LoVo (cell line): ENCODE data around the gene PDE4D.

Experiments used
- DNase-seq: peaks from one replicate; pipeline ENCODE4 v3.0.0-alpha.2; 2016; ENCODE audit warnings: low spot score

Gene PDE4D

DNA sequence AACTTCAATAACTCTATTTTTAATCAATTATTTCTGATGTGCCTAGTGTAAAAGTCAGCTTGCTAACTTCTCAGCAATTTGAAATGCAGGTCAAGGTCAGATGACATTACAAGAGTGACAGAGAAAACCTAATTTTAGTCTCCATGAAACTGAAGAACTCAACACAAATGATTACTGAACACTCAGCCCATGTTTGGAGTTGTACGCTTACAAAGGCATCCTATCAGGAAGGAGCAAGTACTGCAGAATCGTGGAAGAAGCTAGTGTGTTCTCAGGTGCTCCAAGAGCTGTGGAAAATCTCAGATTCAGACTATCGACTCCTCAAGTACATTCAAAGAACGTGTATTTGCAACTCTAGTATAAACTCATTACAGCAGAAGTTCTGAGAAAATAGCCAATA lies 526.7 kb downstream of the PDE4D start:
- no peak for DNase-seq

DNA sequence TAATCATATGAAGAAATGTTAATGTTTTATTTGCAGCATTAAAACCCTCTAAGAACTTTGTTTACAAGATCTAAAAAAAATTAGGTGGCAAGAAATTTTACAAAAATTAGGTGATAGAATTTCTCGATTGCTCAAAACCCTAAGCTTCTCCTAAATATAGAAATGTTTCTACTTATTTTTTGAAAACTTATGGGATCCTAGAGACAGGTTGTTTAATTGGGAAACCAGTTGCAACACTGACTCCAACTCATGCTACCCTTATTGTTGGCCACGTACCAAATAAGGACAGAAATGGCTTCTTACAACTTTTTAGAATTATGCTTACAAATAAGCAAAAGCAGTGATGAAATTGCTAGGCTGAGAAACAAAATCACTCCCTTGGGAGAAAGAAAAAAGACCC lies 531.1 kb downstream of the PDE4D start:
- DNase-seq = no peak

DNA sequence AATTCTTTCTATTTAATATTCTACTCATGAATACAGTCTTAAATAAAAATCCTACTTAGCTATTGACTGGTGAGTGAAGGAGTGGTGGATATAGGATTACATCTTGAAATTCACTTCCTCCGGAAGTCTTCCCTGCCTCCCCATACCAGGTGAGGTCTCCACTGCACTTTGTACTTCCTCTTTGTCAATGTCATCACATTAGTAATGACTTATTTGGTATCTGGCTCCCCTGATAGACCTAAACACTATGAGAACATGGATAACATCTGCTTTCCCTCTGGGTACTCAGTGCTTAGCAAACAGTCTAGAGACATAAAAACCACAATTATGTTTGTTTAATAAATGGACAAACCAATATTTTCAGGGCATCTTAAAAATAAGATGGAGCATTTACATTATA lies 532.1 kb downstream of the PDE4D start:
- DNase-seq = no peak

DNA sequence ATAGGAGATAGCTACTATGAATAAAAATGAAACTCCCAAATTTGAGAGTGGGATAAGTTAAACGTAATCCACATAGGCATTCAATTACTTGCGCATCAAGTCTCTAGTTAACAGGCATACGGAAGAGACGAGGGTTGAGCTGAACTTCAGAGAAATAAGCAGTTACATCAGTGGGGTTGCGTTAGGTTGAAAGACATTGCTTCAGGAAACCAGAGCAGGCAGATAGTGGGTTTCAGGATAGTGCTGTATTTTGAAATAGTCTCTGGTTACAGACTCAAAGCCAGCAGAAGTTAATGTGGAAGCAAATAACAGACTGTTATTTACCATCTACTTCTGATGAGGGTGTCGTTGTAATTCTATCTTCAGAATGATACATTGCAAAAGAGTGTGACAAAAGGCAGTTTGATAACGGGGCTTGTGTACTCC lies 533.4 kb downstream of the PDE4D start:
- no peak for DNase-seq

DNA sequence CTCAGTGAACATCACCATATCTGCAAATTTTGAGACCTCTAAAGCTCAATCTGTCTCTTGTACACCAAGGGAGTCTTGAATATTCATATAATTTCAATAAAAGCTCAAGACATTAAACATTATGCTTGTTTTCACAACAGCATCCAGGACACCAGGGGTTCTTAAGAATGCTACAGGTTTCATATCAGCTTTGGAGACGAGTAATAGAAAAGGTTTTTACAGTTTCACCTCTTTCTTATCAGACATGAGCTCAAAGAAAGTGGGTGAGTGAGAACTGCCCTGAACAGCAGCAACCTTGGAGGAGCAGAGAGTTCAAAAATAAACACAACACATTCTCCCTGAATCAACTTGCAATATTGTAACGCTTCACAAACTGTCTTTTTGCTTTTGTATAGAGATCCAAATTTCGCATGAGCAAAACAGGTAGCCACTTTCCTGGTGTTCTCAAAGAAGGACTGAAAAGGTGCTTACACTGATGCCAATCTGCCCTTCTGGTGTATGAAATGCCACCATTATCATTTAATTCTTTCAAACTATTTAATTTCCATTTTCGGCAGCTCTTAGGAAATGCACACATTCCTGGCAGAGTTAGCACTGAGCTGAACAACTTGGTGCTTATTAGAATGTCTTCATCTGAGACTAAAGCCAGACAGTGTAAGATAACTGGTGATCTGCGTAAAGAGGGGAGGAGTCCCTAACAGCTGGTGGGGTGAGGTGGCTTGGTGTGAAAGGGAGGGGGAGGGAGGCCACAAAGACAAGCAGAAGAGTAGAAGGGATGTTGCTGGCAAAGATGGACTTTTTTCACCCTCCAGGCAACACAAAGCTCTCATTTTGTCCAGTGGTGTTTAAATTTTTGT lies 535.3 kb downstream of the PDE4D start:
- no peak for DNase-seq

DNA sequence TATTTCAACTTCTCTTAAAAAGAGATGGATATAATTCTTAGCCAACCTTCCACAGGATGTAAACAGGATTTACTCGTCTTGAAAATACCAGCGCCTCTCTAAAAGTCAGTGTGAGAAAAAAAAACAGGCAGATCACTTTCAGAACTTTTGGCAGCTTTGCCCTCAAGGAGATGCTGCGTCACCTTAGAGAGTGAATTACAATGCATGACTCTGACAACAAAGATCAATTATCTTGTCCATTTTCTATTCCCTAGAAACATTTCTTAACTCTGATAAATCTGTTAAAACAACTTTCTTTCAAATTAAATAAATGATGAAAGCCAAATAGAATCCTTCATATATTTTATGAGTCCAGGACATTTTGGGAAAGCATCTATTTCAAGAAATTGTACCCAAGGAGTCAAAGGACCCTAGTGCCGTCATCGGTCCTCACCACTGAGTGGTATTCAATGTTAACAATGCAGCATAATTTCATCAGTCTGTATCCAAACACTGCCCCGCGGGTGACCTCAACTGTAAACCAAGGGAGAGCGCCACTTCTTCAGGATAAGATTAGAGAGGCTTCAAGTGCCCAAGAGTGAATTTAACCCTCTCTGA lies 536.0 kb downstream of the PDE4D start:
- no peak for DNase-seq

DNA sequence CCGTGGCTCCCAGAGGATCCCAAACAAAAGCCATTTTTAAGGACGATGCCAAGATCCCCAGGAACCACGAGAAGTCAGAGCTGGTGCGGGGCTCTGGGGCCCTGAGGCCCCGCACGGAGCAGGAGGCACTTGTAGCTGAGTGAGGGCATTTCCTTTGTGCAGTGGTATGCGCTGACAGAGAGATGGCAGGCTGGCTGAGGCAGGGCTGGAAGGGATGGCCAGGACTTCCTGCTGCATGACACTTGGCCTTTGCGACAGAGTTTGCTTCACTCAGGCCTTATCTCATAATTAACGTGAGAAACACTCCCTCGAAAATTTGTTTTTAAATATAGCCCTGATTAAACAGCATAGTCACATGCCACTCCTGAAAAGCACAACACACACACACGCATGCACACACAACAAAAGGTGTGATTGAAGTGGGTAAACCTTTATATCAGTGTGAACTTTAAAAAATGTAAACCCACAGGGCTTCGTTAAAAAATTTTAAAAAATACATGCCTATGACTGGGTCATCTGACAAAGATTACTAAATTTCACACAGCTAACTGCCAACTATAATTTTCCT lies 536.6 kb downstream of the PDE4D start:
- DNase-seq = no peak

DNA sequence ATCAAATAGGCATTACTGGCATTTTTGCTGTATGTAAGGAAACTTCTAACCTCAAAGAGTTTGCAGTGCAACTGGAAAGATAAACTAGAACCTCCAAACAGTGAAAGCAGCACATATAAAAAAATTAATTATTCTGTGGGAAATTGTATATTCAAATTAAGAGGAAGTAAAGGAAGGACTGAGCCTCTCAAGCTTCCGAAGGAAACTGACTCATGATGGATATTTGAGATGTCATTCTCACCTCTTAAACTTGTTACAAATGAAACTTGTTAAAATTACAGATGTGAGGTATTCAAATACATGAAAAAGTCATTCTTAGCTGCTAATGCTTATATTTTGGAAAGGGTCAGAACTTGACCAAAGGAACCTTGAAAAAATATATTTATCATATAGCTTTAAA lies 538.7 kb downstream of the PDE4D start:
- DNase-seq = no peak

DNA sequence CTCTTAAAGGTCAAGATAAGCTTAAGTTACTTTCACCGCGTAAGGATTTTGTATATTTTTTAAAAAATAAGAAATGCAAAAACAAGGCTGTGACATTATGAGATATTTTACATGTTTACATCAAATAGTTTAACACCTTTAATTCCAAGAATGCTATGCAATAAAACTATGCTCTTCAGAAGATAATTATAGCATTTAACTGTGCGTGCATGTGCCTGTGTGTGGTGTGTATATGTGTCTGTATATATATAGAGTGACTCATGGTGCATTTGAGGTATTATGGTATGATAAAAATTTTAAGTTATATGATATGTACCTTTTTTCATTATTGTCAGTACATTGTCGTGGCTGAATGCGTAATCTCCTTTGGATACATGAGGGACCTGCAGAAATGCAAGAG lies 539.3 kb downstream of the PDE4D start:
- DNase-seq = no peak

DNA sequence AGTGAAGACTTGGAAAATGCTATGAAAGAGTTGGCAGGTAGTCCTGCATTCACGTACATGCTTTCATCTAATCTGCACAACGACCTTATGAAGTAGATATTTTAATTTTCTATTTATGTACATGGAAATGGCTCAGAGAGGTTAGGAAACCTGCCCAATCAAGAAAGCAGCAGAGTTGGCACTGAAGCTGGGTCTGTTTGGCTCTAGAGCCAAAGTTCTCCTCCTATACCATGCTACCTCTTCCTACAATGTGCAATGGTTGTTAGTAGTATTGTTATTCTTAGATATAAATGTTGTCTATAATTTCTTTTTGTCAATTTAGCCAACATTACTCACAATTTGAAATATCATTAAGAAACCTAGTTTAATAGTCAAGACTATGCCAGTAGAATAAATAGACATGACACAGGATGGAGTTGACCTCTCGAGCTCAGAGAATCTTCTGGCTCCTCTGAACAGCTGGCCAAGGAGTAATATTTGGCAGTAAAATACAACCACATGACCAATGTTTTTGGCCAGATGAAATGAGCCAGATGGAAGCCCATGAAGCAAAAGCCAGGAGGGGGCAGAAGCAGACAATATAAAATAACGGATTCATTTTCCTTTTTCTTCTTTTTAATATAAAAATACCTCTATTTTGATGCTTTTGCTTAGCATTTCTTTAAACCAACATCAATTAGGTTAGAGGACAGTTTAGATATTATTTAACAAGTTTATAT lies 542.3 kb downstream of the PDE4D start:
- no peak for DNase-seq

DNA sequence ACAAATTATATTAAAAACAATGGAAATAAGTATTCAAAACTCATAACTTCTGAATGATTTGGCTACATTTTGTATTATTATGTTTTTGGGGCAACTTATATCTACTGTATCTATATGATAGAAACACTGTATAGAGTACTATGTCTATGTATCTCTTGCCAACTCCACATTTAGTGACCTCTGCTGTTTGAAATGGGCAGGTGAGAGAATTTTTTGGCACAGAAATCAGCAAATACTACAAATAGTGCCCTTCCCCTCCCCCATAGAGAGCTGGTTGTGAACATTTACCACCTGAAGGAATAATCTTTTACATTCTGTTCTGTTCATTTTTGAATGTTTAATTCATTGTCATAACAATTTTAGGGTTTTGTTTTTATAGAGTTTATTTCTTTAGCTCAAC lies 545.3 kb downstream of the PDE4D start:
- DNase-seq = peak; percentile 16

DNA sequence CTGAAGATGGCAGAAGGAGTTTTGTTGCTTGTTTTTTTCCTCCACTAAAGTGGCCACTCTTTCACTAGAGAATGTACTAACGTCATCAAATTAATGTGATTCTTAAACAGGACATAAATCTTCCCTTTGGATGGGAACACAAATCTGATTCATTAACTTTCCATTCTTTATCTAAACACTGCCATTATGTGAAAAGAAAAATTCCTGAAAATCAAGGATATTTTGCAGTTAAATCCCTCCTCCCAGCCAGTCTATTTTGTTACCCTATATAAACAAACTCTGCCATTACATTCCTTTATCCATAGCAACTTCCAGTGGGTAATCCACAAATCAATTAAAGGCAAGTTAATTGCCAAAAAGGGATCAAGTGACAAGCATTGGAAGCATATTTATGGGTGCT lies 546.5 kb downstream of the PDE4D start:
- no peak for DNase-seq

DNA sequence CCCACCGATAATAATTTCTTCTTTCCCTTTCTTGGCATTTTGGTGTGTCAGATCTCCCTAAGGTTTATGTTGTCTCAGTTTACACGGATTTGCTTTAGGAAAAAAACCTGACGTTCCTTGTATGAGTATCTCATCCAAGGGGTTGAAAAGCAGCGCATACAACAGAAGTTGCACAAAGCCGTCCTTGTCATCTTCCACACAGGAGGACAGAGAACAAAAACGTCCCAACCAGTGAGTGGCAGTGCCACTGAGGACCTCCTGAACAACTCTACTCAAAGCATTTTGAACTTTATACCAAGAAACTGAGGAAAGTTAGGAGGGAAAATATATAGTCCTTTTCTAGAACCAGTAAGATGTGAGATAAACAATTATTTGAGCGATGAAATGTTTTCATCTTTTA lies 547.0 kb downstream of the PDE4D start:
- no peak for DNase-seq

DNA sequence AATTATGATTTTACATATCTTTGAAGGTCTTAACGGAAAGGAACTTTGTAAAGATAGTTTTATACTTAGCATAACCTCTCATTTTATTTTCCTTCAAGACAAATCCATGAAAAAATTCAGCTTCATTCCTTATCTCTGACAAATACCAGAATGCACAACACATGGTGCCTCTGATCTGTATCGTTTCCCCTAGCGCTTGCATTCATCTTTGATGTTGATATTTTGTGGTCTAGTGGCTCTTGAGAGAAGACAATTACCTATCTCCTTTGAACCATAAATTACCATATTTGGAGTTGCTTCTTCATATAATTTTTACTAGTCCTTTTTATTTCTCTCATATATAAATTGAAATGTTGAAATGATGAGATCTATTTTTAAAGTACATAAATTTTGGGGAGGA lies 551.3 kb downstream of the PDE4D start:
- DNase-seq = peak; percentile 9

DNA sequence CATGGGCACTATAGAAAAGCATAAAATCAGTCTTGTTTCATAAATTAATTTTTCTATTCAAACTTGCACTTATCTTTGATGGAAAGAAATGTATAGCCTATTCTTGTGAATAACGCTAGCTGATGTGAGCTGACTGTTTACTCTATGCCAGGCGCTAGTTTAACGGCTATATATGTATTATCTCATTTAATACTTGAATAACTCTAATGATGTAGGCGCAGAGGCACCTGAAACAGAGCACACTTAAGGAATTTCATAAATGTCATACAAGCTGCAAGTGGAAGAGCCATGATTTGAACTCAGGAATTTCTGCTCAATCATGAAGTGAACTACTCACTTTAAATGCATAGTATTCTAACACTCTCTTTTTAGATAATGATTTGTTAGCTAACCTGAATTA lies 551.8 kb downstream of the PDE4D start:
- DNase-seq = no peak

DNA sequence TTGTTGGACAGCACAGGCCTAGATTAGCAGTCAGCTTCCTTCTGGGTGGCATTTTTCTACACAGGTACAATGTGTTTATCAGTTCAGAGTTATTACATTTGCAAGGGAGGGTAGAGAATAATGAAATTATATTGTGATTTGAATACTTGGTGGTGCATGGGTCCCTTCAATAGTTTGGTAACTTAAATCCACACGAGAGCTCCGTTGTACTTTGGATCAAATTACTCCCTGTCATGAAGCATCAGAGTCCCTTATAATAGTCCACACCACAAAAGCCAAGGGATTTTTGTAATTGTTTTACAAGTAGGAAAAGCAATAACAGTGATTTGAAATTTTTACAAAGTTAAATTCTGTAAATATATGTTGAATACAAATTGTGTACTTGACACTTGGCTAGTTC lies 552.4 kb downstream of the PDE4D start:
- no peak for DNase-seq

DNA sequence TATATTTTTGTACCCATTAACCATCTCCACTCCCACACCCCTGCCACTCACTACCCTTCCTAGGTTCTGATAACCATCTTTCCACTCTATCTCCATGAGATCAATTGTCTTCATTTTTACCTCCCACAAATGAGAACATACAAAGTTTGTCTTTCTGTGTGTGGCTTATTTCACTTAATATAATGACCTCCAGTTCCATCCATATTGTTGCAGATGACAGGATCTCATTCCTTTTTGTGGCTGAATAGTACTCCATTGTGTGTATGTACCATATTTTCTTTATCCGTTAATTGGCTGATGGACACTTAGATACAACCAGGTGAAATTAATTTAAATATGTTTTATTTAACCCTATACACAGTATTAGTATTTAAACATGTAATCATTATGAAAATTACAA lies 552.9 kb downstream of the PDE4D start:
- DNase-seq = no peak

DNA sequence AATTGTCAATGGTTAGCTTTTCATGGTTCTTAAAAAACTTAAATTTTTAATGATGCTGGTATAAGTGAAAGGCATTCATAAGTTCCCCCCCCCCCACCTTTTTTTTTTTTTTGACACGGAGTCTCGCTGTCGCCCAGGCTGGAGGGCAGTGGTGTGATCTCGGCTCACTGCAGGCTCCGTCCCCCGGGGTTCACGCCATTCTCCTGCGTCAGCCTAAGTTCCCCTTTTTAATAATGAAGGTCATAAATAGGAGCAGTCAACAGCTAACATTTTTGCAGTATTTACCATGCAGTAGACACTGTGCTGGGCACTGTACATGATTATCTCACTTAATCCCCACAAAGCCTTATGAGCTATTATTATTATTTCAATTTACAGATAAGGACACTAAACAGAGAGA lies 556.3 kb downstream of the PDE4D start:
- DNase-seq = no peak

DNA sequence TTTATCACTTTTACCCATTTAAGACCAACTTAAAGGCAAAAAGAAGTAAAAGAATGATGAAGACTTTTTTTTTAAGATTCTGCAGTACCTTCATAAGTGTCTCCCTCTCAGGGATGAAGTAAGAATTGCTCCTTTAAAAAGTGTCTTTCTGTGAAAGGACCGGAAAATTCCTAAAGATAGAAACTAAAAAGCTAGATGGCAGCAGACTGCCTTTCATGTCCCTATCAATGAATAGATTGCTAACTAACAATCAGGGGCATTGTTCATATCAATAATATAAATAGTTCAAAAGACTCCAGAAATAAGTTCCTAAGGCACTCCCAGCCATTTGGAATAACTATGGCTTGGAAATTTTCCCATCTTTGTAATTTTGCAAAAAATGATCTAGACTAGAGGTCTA lies 558.0 kb downstream of the PDE4D start:
- no peak for DNase-seq

DNA sequence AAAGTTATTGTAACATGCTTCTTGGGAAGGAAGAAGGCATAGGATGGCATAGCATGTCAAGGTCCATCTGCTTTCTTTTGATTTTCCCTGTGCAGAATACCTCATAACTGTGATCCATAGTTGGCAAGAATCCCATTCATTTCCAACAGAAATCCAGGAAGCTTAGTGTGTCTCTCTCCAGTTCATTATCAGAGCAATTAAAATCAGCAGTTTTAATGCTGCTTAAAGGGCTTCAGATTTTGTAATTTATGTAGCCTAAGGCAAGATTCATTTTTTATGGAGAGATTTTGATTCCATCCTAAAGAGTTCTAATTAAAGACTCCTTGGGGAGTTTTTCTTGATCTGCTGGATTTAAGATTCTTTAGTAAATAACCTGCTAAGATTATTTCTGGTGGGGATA lies 560.1 kb downstream of the PDE4D start:
- no peak for DNase-seq

DNA sequence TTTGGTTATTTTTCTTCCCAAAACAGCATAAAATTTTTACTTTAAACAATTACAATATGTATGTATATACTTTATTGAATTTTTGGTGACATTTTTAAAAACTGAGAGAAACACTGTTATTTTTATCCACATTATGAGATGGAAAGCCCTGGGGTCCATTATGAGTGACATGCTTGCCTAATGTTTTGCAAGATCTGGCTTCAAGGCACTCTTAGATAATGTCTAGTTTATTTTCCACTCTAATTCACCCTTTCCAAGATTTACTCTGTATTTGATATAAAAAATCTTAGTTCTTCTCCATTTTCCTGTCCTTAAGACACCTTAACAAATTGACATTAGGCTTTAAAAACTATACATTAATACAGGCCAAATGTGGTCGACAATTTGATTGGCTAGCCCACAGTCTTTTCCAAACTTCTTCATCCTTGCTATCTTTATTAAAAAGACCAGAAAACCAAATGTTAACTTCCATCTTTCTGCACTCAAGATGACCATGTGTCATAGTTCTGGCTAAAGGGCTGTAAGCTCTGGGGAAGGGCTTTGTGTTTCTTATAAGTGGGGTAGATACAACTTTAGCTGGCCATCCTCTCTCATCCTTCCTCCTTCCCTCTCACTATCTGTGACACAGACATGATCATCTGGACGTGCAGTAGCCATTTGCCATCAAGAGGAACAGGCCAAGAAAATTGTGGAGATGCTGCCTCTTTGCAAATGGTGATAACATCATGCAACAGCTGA lies 561.1 kb downstream of the PDE4D start:
- DNase-seq = no peak

DNA sequence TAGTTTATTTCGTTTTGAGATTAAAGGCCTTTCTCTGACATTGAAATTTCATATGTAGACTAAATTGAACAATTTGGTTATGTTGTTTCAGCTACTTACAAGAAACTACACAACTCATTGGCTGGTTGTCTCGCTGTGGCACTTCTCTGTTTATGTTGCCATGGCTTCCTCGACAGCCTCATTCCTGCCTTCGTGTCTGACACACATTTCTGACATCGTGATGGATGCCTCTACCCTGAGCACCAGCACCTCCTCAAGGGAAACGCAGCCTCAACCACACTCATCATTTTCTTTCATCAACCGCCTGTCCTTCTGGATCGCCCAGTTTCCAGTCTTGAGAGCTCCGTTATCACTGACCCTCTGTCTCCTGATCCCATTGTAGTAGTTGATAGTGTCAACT lies 562.8 kb downstream of the PDE4D start:
- no peak for DNase-seq
